ENCODE measurements around the gene KIF1A.
"Not testable (repeated sequence)": the region's sequence is repeated elsewhere in the genome, so short reads cannot be mapped to it uniquely, and the experiment has no call there.

Gene KIF1A

DNA sequence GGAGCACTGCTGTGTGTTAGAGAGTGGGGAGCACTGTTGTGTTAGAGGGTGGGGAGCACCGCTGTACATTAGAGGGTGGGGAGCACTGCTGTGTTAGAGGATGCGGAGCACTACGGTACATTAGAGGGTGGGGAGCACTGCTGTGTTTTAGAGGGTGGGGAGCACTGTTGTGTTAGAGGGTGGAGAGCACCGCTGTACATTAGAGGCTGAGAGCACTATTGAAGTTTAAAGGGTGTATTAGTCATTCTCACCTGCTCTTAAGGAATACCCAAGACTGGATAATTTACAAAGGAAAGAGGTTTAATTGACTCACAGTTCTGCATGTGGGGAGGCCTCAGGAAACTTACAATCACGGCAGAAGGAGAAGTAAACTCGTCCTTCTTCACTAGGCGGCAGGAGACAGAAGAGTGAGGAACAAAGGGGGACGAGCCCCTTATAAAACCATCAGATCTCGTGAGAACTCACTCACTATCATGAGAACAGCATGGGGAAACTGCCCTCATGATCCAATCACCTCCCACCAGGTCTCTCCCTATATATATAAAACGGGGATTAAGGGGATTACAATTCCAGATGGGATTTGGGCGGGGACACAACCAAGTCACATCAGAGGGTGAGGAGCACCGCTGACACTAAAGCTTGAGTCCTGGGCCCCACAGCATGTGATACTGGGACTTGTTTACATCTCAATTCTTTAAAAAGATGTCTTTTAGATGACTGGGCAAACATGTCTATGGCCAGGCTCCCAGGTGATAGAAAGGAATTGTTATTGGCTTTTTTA, 29.1 kb upstream of the KIF1A start:
- no peak for DNase-seq (ENCODE audit: low spot score)

DNA sequence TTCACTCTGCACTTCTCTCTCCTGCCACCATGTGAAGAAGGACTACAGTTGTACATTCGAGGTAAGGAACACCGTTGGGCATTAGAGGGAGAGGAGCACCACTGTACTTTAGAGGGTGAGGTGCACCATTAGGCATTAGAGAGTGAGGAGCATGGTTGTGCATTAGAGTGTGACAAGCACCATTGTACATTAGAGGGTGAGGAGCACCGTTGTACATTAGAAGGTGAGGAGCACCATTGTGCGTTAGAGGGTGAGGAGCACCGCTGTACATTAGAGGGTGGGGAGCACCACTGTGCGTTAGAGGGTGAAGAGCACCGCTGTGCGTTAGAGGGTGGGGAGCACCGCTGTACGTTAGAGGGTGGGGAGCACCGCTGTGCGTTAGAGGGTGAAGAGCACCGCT, 27.8 kb upstream of the KIF1A start:
- no peak for DNase-seq (ENCODE audit: low spot score)

DNA sequence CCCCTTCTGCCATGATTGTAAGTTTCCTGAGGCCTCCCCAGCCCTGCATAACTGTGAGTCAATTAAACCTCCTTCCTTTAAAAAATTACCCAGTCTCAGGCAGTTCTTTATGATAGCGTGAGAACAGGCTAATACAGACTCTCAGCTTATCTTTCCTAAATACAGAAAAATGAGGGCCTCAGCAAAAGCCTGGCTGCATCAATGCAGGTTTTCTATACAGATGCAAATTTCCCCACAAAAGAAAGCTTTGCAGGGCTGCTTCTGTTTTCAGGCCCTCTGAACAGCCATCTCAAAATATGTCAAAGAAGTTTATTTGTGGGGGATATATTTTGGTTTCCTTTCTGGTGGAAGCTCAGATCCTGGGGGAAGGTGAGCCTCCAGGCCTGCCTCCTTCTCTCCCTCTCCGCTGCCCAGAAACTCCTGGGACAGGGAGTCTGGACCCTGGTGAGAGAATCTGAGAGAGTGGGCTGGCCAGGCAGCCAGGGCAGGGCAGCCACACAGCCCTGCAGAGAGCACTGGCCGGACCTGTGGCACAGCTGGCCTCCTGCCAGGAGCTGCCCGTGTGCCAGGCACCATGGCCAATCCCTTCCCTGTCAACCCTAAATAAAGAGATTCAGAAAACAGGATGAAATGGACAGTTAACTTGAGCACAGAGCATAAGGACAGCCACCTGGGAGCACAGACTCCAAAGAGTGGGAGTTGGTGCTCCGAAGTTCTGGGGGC, 27.0 kb upstream of the KIF1A start:
- DNase-seq (ENCODE audit: low spot score): no peak

DNA sequence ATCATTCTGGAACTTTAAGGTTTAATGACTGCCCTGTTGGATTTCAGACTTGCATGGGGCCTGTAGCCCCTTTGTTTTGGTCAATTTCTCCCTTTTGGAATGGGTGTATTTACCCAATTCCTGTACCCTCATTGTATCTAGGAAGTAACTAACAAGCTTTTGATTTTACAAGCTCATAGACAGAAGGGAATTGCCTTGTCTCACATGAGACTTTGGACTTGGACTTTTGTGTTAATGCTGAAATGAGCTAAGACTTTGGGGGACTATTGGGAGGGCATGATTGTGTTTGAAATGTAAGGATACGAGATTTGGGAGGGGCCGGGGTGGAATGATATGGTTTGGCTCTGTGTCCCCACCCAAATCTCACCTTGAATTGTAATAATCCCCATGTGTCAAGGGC, 26.3 kb upstream of the KIF1A start:
- DNase-seq (ENCODE audit: low spot score): not testable (repeated sequence)

DNA sequence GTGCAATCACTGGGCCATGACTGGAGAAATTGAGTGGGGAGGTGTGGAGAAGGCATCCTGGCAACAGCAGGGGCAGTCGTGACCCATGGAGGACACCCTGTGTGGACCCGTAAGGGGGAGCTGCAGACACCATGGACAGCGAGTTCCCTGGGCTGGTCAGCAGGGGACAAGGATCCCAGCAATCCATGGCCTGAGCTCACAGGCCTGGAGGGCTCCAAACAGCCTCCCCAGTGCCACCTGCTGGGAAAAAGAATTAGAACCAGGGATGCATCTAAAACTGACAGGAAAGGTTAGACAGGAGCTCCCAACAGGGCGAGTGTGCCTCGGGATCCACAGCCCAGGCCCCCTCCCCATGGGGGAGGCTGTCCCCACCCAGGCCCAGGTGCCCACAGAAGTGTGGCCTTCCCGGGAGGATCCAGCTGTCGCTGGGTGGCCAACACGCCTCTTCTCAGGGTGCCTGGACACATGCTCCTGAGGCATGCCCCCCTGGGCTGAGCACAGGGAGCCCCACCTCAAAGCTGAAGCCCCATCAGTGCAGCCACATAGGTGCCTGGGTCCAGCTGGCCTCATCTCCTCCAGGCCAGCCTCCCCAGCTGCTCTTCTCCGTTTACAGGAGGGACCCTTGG, 20.5 kb upstream of the KIF1A start:
- no peak for DNase-seq (ENCODE audit: low spot score)

DNA sequence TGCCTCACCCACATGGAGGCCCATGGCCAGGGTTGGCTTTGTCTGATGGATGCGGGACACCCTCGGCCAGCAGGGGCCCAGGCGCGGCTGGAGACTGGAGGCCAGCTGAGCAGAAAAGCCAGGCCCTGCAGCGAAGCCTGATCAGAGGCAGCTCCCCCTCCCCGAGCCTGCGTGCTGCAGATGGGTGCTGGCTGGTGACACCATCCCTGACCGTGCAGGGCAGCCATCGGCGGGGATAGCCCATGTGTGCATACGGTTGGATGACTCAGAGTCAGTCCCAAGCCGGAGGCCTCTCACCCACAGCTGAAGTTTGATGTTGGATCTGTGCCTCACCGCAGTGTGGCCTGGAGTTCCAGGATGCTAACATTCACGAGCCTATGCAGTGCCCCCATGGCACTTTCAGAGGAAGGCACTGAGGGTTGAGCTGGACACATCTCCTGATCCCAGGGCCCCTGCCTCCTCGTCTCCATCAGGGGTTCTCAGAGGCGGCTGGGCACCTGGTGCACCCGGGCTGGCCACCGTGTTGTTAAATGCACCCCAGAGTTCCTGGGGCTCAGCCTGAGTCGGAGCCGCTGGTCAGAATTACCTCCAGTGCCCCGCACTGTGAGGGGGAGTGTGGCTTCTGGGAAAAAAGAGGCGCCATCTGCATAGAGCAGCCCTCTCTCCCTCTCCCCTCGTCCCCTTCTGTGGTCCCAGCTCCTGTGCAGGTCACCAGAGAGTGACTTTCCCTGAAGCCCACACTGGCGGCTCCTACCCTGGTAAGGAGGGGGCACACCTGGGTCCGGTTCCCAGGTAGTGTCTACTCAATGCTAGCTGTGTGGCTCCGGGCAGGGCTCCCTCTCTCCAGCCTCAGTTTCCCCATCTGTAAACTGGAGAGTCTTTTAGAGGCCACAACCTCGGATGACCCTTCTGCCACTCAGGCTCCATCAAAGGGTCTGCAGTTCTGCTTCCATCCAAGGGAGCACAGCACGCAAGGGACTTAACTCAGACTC, 19.4 kb upstream of the KIF1A start:
- DNase-seq (ENCODE audit: low spot score): no peak

DNA sequence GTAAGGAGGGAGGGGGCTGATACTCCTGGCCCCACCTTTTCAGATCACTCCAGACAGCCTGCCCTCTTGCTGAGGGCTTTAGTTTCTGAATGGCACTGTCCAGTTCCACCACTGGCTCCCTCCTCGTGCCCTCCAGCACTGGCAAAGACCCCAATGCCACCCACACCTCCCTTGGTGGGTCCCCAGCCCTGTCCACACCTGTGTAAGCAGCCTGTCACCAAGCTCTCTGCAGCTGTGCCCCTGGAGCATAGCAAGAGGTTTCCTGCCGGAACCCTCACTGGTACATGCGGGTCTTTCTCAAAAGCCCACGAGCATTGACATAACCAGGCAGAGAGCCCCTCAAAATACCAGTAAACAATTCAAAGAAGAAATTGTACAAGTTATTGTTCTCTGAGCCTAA, 17.6 kb upstream of the KIF1A start:
- DNase-seq (ENCODE audit: low spot score): no peak

DNA sequence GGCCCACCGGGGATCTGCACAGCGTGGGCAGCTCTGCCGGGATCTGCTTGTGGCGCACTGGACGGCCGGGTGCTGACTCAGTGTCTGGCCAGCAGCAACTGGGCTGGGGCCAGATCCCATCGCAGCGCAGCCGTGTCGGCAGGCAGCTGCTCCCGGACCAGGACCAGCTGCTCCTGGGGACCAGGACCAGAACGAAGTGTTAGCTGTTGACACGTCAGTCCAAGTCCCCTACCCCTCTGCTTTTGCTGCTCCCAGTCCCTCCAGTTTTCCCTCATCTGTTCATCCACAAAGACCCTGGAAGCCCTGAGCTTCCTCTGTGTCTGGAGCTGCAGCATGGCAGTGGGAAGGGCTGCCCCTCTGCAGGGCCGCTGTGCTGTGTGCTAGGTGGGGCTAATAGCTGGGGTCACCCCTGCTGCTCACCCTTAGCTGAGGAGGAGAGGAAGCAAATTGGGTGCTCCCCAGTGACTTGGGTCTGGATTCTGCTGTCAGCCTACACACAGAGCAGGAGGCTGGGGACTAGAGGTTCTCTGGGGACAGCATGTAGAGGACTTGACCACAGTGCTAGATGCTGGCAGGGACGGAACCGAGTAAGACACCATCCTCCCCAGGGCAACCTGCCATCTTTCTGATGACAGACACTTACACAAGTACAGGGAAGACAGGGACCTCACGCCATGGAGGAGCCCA, 16.9 kb upstream of the KIF1A start:
- DNase-seq (ENCODE audit: low spot score): no peak

DNA sequence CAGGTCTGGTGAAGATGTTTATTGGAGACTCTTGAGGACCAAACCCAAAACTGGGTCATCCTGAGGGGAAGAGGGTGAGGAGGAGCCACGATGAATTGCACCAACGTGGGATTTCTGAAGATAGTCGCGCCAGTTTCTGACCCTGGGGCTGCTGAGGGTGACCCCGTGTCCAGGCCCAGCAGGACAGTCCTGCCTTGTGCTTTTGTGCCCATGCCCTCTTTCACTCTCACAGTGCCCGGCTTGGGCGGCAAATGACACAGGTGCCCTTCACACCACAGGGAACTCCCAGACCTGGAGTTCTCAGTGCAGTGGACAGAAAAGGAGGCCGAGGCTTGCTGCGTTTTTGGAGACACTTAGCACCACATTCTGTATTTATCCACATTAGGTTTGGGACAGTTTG, 15.5 kb upstream of the KIF1A start:
- DNase-seq (ENCODE audit: low spot score): no peak

DNA sequence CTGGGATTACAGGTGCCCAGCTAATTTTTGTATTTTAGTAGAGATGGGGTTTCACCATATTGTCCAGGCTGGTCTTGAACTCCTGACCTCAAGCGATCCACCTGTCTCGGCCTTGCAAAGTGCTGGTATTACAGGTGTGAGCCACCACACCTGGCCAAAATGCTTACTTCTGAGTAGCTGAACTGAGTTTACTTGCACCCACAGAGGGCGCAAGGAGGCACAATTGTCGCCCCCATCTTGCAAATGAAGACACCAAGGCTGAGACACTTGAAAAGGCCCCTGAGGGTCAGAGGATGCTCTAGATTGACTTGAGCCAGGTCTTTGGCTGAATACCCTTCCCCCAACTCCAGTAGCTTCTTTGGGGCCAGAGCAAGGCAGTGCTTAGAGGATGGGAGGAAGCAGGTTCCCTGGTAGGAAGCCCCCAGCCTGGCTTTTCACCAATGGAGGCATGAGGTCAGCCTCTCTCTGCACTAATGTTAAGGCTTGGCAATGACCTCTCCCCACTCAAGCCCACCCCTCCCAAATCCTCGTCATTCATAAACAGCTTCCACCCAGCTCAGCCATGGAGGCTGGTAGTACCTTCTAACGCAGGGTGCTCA, 14.5 kb upstream of the KIF1A start:
- DNase-seq (ENCODE audit: low spot score): no peak

DNA sequence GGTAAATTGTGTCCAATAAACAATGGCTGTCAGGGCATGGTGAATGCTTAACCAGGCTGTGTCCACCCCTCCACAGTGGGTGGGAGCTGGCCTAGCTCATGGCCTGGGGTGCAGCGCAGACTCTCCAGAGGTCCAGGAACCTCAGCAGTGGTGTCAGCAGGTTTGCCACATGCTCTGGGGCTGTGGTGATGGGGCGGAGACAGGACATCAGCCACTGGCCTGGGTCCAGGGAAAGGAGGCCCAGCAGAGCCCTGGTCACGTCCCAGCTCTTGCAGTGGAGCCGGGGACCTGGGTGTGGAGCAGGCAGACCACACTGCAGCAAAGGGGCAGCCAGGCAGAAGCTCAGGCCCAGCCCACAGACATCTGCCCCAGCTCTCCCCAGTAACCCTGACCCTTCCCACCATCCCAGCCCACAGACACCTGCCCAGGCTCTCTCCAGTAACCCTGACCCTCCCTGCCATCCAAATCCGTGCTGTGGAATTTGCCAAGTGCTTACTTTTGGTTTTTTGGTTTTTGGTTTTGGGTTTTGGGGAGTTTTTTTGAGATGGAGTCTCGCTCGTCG, 13.8 kb upstream of the KIF1A start:
- no peak for DNase-seq (ENCODE audit: low spot score)

DNA sequence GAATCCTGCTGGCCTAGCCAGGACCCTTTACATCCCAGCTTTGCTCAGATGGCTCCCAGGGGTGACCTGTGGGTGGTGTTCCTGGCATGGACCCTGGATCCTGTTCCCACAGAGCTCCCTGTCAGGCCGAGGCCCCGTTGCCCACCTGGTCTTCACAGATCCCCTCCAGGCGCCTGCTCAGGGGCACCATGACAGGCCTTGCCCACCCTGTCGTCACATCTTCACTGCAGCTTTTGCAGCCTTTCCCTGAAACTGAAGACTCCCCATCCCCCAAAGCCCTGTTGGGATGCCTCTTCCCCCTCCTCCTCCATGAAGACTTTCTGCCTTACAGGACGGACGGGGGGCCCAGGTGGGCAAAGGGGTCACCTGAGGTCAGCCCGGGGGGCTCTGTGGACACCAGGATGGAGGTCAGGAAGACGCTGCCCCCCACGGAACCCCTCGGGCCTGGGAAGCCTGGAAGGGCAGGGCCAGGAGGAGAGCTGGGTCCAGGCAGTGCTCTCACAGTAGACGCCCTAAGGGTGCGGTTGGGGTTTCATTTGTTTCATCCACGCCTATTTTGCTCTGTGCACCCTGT, 13.0 kb upstream of the KIF1A start:
- no peak for DNase-seq (ENCODE audit: low spot score)

DNA sequence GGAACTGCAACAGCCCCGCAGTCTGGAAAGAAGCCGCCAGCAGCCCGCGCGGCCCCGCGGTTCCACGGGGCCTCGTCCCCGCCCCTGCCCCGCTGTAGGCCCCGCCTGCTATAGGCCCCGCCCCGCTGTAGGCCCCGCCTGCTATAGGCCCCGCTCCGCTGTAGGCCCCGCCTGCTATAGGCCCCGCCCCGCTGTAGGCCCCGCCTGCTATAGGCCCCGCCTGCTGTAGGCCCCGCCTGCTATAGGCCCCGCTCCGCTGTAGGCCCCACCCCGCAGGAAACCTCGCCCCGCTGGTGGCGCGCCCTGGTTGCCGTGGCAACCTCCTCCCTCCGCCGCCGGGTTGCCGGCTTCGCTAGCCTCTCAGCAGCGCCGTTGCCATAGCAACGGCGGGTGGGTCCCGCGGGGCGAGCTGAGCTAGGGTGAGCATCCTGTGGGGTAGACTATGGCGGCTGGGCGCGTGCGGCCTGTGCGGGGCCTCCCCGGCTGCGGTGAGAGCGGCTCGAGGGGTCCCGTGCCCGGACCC, 12.2 kb upstream of the KIF1A start:
- peak; percentile 80 for DNase-seq (ENCODE audit: low spot score)

DNA sequence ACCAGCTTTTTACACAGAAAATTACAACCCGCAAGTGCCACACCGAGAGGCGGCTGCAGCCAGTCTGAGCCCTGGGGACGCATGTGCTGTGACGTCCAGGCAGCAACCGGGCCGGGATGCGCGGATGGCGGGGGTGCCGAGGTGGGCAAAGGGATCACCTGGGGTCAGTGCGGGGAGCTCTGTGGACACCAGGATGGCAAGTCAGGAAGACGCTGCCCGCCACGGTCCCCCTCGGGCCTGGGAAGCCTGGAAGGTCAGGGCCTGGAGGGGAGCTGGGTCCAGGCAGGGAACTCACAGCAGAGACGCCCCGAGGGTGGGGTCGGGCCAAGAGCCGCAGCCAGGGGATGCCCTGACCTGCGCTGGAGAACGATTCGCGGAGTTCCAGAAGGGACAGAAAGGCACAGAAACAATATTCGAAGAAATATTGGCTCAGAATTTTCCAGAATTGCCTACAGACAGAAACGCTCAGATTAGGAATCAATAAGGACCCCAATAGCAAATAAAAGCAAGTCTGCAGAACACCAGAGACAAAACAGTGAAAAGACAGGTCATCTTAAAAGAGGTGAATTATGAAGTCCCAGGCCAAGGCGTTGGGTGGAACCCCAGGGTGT, 11.7 kb upstream of the KIF1A start:
- no peak for DNase-seq (ENCODE audit: low spot score)

DNA sequence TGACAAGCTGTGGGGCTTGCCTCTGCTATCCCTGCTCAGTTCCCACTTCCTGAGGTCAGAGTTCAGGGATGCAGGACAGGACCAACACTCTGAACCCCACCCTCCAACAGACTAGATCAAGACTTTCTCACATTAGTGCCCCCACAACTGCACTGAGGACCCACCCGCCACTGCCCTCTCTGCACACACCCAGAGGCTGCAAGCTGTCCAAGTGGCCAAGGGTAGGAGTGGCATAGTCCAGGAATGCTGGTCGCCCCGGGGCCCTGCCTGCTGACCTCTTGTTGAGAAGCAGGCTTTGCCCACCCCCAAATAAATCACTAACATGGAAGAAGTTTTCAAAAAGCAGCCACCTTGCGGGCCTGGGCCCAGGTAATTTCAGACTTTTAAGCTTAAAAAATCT, 5.5 kb upstream of the KIF1A start:
- no peak for DNase-seq (ENCODE audit: low spot score)

DNA sequence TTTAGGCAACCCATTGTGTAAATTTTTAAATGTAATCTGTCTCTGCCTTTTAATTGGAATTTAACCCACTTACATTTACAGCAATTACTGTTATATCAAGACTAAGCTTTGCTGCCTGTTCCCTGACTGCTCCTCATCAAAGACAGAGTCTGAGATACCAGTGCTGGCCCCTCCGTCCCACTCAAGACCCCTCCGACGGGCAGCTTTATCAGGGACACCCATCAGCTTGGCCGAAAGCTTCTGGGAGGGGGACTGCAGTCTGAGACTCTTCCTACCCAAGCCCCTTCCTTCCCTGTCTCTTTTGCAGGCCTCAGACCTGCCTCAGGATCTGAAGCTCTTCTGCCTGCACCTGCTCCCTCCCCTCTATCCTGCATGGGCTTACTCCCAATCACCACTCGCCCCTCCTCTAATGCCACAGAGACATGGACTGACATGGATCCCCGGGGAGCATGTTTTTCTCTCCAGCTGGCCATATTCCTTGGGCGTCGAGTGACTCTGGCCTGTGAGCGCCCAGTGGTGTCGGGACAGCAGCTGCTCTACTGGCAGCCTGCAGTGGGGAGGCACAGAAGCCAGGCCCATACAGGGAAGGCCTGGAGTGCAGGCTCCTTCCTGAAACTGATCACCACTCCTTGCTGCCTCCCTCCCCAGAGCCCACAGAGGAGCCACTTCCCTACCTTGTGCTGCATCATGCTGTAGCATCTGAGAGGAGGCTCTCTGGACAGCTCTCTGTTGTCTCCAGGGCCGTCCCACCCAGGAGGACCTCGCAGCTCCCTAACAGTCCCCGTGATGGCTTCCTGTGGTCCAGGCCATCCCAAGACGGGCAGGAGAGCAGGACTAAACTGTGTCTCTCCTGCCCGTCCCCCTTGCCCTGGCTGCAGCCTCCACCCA, 3.7 kb upstream of the KIF1A start:
- DNase-seq (ENCODE audit: low spot score): no peak

DNA sequence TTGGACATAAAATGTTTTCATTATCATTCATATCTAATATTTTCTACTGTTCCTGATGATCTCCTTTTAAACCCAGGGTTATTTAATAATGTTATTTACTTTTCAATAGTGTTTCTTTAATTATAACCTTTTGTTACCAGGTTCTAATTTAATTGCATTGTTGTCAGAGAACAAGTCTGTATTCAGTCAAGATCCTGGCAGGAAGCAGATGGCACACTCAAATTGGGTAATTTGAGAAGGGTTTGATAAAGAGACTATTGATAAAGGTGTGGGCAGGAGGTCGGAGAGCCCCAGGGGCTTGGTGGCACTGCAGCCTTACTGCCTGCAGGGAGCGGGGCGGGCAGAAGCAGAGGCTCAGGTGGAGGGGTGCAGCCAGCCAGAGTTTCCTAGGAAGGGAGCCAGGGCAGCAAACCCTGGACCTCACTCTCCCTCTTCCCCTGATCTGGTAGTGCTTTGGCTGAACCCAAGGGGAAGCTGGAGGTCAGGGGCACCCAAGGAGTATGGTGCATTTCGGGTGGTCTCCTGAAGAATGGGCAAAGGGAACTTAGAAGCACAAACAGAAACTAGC, 2.3 kb upstream of the KIF1A start:
- no peak for DNase-seq (ENCODE audit: low spot score)

DNA sequence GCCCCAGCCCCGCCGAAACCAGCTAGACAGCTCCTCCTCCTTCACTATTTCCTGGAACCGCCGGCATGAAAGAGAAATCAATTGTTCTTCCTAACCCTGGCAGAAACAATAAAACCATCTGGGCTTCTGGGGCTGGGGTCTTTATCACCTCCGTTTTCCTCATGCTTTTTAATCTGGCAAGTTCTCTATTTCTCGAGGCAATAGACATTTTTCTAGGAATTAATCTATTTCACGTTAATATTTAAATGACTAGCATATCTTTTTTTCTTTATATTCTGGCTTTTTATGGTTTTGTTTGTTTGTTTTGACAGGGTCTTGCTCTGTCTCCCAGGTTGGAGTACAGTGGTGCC, 1.4 kb upstream of the KIF1A start:
- DNase-seq (ENCODE audit: low spot score): no peak
